Activated effector memory CD4-positive, alpha-beta T cell treated with Interleukin-2 at 50 U/mL for 16 hours (primary cell): ENCODE data around the gene P3H1.
"Not testable (repeated sequence)": the region's sequence is repeated elsewhere in the genome, so short reads cannot be mapped to it uniquely, and the experiment has no call there.

Experiments used
- DNase-seq: peaks from one replicate; pipeline ENCODE4 v3.0.0-alpha.2; 2020

The P3H1 gene

GRCh38 chr1:42766741-42767509 lies at the start of gene P3H1, which contains the start of gene C1orf50:
Gene P3H1, minus strand, starts transcription at chr1:42767028. Its CDS starts 57 bp downstream, at chr1:42766971.
Gene C1orf50, plus strand, starts transcription at chr1:42767249. Its CDS starts 63 bp downstream, at chr1:42767312.
- DNase-seq: peak; percentile 100

- DNase-seq: no peak
Measured at GRCh38 chr1:42815941-42816584, 49.2 kb upstream of the P3H1 start.

GRCh38 chr1:42814815-42815214 lies 48.0 kb upstream of the P3H1 start:
- not testable (repeated sequence) for DNase-seq

GRCh38 chr1:42807056-42807668 lies 40.3 kb upstream of the P3H1 start:
- no peak for DNase-seq

- DNase-seq: no peak
Measured at GRCh38 chr1:42806593-42806992, 39.8 kb upstream of the P3H1 start.

- no peak for DNase-seq
Measured at GRCh38 chr1:42806171-42806570, 39.3 kb upstream of the P3H1 start.

- no peak for DNase-seq
Measured at GRCh38 chr1:42801832-42802473, 35.1 kb upstream of the P3H1 start.

- no peak for DNase-seq
Measured at GRCh38 chr1:42797979-42798378, 31.2 kb upstream of the P3H1 start.

GRCh38 chr1:42797414-42797813 lies 30.6 kb upstream of the P3H1 start:
- DNase-seq: no peak

GRCh38 chr1:42793824-42794223 lies 27.0 kb upstream of the P3H1 start:
- no peak for DNase-seq

- DNase-seq: no peak
Measured at GRCh38 chr1:42788021-42788420, 21.2 kb upstream of the P3H1 start.

- no peak for DNase-seq
Measured at GRCh38 chr1:42786097-42786496, 19.3 kb upstream of the P3H1 start.

GRCh38 chr1:42784946-42785693 lies 18.3 kb upstream of the P3H1 start, which contains the start of gene TMEM269:
Gene TMEM269, plus strand, starts transcription at chr1:42784991. Its CDS starts 4,903 bp downstream, at chr1:42789894.
- DNase-seq: peak; percentile 31

- no peak for DNase-seq
Measured at GRCh38 chr1:42784547-42784945, 17.7 kb upstream of the P3H1 start.

GRCh38 chr1:42783092-42783491 lies 16.3 kb upstream of the P3H1 start:
- no peak for DNase-seq

GRCh38 chr1:42780176-42780575 lies 13.3 kb upstream of the P3H1 start:
- no peak for DNase-seq

GRCh38 chr1:42779725-42780124 lies 12.9 kb upstream of the P3H1 start:
- DNase-seq: no peak

- no peak for DNase-seq
Measured at GRCh38 chr1:42777852-42778251, 11.0 kb upstream of the P3H1 start.

GRCh38 chr1:42776502-42776901 lies 9.7 kb upstream of the P3H1 start:
- DNase-seq: no peak

GRCh38 chr1:42774928-42775526 lies 8.2 kb upstream of the P3H1 start:
- DNase-seq: no peak

- no peak for DNase-seq
Measured at GRCh38 chr1:42773420-42773819, 6.6 kb upstream of the P3H1 start.

GRCh38 chr1:42769811-42770210 lies 3.0 kb upstream of the P3H1 start:
- no peak for DNase-seq
